ENCODE measurements around the gene SHROOM3.

Gene SHROOM3

GRCh38 chr4:76677571-76678326 lies 242.7 kb downstream of the SHROOM3 start:
- no peak for DNase-seq

- no peak for DNase-seq
These were observed 244.7 kb downstream of the SHROOM3 start for GRCh38 chr4:76679691-76680090.

- DNase-seq, result no peak
These were observed 245.9 kb downstream of the SHROOM3 start for GRCh38 chr4:76680952-76681351.

GRCh38 chr4:76681996-76682395 lies 247.0 kb downstream of the SHROOM3 start:
- DNase-seq, result no peak

- no peak for DNase-seq
These were observed 248.1 kb downstream of the SHROOM3 start for GRCh38 chr4:76683144-76683543.

- no peak for DNase-seq
These were observed 252.9 kb downstream of the SHROOM3 start for GRCh38 chr4:76687746-76688448.

GRCh38 chr4:76688619-76689144 lies 253.7 kb downstream of the SHROOM3 start:
- no peak for DNase-seq

GRCh38 chr4:76689145-76689817 lies 254.3 kb downstream of the SHROOM3 start:
- no peak for DNase-seq

- no peak for DNase-seq
These were observed 255.2 kb downstream of the SHROOM3 start for GRCh38 chr4:76690011-76690905.

- DNase-seq, result no peak
These were observed 255.9 kb downstream of the SHROOM3 start for GRCh38 chr4:76690906-76691275.

GRCh38 chr4:76691807-76692582 lies 257.0 kb downstream of the SHROOM3 start:
- no peak for DNase-seq

- DNase-seq, result no peak
These were observed 257.7 kb downstream of the SHROOM3 start for GRCh38 chr4:76692761-76693160.

- no peak for DNase-seq
These were observed 259.0 kb downstream of the SHROOM3 start for GRCh38 chr4:76694056-76694455.

- DNase-seq, result no peak
These were observed 261.1 kb downstream of the SHROOM3 start for GRCh38 chr4:76696109-76696508.

GRCh38 chr4:76697129-76697803 lies 262.2 kb downstream of the SHROOM3 start:
- no peak for DNase-seq

- DNase-seq, result no peak
These were observed 263.1 kb downstream of the SHROOM3 start for GRCh38 chr4:76698141-76698540.

GRCh38 chr4:76699751-76700310 lies 264.8 kb downstream of the SHROOM3 start:
- DNase-seq, result no peak

GRCh38 chr4:76702440-76703122 lies 267.6 kb downstream of the SHROOM3 start:
- DNase-seq, result no peak

GRCh38 chr4:76703123-76703490 lies 268.1 kb downstream of the SHROOM3 start:
- DNase-seq, result no peak

GRCh38 chr4:76703676-76704075 lies 268.6 kb downstream of the SHROOM3 start:
- DNase-seq, result no peak

Data from CD4-positive, alpha-beta T cell treated with Interleukin-4 for 1 hour (primary cell).